Activated CD4-positive, alpha-beta T cell treated with anti-CD3 and anti-CD28 coated beads, Interleukin-2, amount 50 U/mL, for 16 hours (primary cell): Measurements from ENCODE around the gene SUCLG2.
"Not testable (repeated sequence)": the region's sequence is repeated elsewhere in the genome, so short reads cannot be mapped to it uniquely, and the experiment has no call there.

Source experiments
- DNase-seq: peaks from one replicate; pipeline ENCODE4 v3.0.0-alpha.2; 2020

The SUCLG2 gene

GRCh38 chr3:67602816-67603215 is 51.6 kb downstream of the SUCLG2 start:
- DNase-seq: no peak

- no peak for DNase-seq
Observed at GRCh38 chr3:67601919-67602608, 52.3 kb downstream of the SUCLG2 start.

GRCh38 chr3:67601385-67601784 is 53.0 kb downstream of the SUCLG2 start:
- no peak for DNase-seq

- no peak for DNase-seq
Observed at GRCh38 chr3:67599821-67600220, 54.6 kb downstream of the SUCLG2 start.

GRCh38 chr3:67598814-67599556 is 55.4 kb downstream of the SUCLG2 start:
- DNase-seq: no peak

GRCh38 chr3:67595424-67595823 is 59.0 kb downstream of the SUCLG2 start:
- no peak for DNase-seq

GRCh38 chr3:67593761-67594234 is 60.6 kb downstream of the SUCLG2 start:
- no peak for DNase-seq

GRCh38 chr3:67592057-67592456 is 62.4 kb downstream of the SUCLG2 start:
- DNase-seq: no peak

GRCh38 chr3:67587811-67588210 is 66.6 kb downstream of the SUCLG2 start:
- DNase-seq: no peak

- DNase-seq: no peak
Observed at GRCh38 chr3:67587301-67587700, 67.1 kb downstream of the SUCLG2 start.

GRCh38 chr3:67584608-67585007 is 69.8 kb downstream of the SUCLG2 start:
- DNase-seq: not testable (repeated sequence)

GRCh38 chr3:67580430-67581000 is 73.9 kb downstream of the SUCLG2 start:
- no peak for DNase-seq

- DNase-seq: no peak
Observed at GRCh38 chr3:67578416-67578815, 76.0 kb downstream of the SUCLG2 start.

GRCh38 chr3:67576441-67576840 is 78.0 kb downstream of the SUCLG2 start:
- DNase-seq: no peak

GRCh38 chr3:67569324-67569723 is 85.1 kb downstream of the SUCLG2 start:
- no peak for DNase-seq

GRCh38 chr3:67567893-67568292 is 86.5 kb downstream of the SUCLG2 start:
- DNase-seq: no peak

- no peak for DNase-seq
Observed at GRCh38 chr3:67564973-67565372, 89.4 kb downstream of the SUCLG2 start.

GRCh38 chr3:67564008-67564407 is 90.4 kb downstream of the SUCLG2 start:
- DNase-seq: no peak

- no peak for DNase-seq
Observed at GRCh38 chr3:67561667-67562394, 92.6 kb downstream of the SUCLG2 start.

- DNase-seq: no peak
Observed at GRCh38 chr3:67561266-67561665, 93.1 kb downstream of the SUCLG2 start.

GRCh38 chr3:67559029-67559605 is 95.3 kb downstream of the SUCLG2 start:
- DNase-seq: no peak

GRCh38 chr3:67558426-67558825 is 96.0 kb downstream of the SUCLG2 start:
- DNase-seq: no peak

GRCh38 chr3:67557848-67558355 is 96.5 kb downstream of the SUCLG2 start:
- DNase-seq: no peak
